GM19438 (cell line): ENCODE measurements around the gene SLC12A7.
A peak's percentile ranks its signal among the peaks of the same experiment; 100 is the strongest.

ENCODE experiments used
- ATAC-seq: cut with Tn5 transposase; IDR thresholded peaks from one replicate; pipeline ENCODE4 v1.9.1; 2021; ENCODE audit warnings: low read depth; ENCODE audit not compliant: unreplicated experiment

The SLC12A7 gene

DNA sequence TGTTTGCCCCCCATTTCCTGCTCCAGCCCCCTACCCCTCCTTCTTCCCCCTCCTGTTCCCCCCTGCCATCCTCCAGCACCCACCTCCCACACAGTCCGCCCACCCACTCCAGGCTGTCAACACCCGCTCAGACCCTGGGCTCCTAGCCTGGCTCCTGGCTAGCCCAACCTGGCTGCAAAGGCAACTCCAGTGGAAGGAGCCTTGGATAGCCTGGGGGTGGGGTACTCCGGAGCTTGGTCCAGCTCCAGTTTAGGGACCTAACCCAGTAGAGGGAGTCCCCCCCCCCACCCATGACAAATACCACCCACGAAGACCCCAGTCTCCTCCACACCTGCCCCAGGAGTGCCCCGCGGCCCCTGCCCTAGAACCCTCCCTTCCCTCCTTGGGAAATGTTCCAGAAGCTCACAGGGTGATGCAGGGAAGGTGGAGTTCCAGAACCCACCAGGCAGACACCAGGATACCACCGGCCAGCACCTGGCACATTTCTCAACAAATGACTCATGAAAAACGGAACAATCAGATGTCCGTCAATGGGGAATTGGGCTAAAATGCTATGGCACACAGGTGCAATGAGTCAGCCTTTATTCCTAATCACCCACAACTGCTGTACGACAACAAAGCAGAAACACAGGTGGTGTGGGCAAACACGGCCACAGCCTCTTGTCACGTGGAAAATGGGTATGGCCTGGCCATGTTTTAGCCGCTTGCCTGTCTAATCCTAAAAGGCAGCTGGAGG, 901 bp upstream of the SLC12A7 start:
- ATAC-seq, result no peak

DNA sequence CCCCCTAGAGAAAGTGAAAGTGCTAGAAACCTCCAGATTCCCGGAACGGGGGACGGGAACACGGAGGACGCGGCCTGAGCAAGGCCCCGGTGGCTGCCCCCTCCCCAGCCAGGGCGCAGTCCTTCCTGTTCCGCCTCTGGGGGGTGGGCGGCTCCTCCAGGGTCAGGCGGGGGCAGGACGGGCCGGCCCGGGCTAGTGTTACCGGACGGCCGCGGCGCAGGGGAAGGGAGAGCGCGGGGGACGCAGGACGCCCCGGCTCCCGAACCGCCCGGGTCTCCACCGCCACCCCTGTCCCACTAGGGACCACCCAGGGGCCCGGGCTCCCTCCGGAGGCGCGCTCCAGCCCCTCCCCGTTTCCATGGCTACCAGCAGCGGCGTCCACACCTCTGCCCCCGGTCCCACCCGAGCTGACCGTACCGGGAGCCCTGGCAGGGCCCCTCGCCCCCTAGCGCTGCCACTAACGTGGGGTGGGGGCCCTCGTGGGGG, 579 bp downstream of the SLC12A7 start:
- ATAC-seq, result peak; percentile 33

DNA sequence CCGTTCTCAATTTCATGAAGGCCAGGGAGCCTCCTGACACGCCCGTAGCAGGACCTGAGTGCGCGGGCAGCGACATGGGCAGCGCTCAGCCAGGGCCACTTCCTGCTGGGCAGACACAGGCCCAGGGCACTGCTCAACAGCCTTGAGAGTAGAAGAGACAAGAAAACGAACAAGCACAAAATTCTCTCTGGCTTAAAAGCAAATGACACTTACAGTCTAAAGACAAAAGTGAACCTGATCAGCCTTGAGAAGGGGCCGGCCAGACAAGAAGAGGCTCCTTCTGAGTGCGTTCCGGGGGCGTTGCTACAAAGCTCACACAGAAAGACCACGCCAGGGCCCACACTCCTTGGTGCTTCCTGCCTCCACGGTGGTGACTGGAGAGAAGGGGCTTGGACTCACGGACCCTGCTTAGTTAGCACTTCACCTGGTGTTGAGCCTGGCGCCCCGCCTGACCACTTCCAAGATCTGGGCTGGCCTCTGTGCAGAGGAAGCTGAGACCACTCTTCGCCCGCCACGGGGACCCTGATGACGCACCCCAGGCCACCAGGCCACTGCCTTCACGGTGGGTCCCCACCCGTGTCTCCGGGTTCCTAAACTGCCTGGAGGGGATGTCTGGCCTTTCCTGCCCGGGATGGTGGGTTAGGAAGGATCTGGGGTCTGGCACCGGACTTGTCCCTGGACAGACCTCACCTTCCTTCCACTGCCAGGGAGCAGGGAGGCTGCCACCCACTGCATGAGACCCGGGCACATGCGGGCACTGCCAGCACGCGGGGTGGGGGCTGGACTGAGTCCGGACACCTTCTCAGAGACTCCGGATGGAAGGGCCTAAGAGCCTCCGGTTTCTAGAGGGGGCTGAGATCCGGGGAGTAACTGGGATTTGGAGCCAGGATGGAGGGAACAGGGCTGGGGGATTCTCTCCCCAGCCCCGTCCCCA, 1.3 kb downstream of the SLC12A7 start:
- ATAC-seq, result peak; percentile 3

DNA sequence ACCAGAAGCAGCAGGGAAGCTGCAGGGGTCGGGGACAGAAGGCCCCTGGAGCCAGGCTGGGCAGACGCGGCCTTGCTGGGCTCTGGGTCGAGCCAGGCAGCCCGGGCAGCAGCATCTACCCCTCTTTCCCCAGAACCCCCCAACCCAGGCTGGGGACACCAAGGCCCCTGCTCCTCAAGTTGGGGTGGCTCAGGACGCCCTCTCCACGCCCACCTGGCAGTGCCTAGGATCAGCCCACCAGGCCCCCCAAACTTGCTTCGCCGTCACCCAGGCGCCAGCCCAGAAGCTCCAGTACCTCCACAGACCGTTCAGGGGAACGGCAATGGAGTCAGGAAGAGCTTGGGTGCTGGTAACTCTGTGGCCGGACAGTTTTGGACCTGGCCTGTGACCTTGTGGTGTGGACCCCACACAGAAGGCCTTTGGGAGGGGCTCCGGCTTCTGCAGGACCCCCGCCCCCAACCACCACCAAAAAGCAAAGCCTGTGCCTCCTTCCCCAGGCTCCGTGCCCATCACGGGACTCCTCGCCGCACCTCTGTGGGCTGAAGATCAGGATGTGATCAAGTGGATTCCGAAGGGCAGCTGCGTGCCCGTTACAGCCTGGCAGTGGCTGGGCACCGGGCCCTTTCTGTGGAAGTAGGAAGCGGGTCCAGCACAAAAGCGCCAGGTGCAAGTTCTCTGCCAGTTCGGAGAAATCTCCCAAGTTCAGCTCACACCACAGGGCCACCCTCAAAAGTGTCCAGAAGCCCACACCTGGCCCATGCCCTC, 2.1 kb downstream of the SLC12A7 start:
- no peak for ATAC-seq

DNA sequence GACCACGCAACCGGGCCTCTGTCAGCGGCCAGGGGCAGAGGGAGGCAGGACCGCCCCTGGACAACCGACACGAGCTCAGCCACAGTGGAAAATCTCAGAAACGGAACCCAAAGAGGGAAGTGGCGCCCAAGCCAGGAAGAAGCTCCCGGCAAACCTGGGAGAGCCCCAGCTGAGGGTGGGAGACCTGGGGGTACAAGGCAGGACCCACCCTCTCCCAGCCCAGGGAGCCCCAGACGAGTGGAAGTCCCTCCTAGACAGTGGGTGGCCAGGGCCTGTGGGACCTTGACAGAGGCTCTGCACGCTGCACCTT, 3.0 kb downstream of the SLC12A7 start:
- no peak for ATAC-seq

DNA sequence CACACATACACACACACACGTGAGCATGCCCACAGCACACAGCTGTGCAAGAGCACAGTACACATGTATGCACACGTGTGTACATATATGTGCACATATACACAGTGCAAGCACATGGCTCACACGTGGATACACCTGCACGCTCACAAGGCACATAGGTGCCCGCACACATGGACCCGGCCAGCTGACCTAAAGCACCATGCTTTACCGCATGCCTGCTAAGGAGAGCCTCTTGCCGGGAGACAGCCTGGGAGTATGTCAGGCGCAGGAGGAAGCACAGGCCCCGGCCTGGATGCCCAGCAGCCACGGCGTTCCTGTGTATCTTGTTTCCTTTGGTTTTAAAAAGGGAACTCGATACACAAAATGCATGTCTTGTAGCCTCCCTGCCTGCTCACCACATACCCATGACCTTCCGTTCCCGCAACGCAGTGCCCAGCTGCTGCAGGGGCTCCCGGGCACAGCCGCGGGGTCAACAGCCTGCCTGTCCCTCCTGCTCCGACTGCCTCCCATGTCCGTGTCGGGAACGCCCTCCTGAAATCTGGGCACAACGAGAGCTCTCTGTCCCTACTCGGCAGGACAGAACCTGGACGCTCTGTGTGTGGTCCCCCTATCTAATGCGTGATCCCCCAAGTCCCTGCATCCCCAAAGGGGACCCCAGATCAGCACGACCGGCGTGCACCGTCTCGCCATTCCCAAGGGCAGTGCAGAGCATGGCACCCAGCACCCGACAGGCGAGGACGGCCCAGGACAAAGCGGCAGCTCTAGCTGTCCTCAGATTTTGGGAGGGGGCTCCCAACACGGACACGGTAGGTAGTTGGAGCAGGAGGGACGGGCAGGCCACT, 3.6 kb downstream of the SLC12A7 start:
- ATAC-seq, result no peak

DNA sequence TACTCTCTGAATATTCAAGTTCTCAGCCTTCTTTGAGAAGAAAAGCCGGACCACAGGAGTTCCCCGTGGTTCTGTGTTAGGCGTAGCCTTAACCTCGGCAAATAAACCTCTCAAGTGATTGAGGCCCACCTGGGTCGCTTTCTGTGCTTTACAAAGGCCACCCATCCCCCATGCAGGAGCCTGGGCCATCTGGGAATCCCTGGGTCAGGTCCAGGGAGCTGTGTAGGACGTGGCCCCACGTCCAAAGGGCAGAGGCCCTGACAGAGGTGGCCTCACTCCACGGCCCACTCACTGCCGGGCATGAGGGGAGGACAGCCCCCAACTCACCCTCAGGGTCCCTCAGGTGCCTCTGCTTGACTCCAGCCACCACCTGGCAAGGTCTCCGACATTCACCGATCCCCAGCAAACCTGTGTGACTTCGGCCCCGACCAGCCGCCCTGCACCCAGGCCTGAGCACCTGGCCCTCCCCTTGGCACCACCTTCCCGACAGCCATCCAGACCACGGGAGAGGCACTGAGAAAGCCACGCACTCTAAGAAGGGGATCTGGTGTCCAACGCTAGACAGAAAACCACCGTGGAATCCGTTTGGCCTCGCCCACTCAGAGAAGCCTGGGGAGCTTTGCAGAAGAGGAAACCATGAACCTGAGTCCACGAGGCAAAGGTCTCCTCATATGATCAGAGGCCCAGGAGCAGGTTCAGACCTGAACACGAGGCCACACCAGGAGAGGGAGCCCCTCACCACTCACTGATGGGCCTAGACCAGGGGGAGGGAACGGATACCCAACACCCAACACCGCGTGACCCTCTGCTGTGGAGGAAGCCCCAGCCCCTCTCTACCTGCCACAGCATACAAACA, 4.5 kb downstream of the SLC12A7 start:
- no peak for ATAC-seq

DNA sequence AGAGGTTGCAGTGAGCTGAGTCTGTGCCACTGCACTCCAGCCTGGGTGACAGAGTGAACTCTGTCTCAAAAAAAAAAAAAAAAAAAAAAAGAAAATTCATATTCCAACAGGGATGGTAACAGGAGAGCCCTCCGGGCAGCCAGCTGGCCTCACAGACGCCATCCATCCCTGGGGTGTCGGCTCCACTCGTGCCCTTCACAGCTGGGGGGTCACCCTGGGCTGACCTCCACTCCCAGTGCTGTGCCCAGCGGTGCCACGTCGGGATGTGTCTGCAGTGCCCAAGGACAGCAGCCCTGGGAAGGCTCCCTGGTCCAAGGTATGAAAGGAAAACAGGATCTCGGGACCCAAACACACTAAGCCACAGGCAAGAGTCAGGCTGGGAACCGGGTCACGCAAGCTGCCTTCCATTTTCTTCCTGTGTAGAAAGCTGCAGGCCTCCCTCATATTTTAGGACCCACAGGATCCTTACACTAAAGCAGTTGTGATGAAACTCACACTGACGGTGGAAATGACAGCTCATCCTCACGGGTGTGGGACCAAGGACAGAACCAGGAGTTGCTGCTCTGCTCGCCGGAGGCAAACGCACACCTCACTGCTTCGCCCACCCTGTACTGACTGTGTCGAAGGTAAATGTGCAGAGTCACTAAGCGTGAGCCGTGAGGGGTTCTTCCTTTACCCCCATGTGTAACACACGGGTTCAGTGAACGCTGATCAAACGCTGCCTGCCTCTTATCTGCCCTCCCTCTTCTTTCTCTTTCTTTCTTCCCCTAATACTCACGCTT, 5.3 kb downstream of the SLC12A7 start:
- no peak for ATAC-seq

DNA sequence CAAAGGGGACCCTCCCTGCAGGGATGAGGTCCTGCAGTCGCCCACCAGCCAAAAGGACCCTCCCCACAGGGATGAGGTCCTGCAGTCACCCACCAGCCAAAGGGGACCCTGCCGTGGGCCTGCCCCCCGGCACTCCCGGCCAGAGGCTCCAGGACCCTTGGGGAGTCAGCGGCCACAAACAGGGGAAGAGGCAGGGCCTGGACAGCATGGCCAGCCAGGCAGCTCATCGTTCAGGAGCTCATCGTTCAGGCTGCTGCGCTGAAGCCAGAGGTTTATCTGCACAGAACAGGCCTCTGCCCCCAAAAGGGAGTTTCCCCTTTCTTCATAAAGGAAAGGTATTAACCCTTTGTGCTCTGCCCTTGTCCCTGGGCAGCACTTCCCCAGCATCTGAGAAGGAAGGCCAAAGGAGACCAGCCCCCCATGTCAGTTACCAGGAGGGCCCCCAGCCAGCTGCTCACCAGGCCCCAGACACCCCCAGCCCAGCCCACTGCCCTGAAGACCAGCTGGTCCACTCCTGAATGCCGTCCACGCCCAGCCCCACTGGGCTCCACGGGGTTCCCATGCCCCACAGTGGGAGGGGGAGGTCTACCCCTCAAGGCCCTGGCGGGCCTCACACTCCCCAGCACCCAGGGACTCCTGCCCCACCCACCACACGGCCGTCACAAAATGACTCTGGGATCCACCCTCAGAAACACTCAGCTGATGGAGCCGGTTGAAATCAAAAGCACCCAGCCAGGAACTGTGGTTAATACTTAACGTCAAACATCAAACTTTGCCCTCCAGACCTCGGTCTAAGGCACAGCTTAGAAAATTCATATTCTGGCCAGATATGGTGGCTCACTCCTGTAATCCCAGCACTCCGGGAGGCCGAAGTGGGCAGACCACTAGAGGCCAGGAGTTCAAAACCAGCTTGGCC, 6.3 kb downstream of the SLC12A7 start:
- peak; percentile 58 for ATAC-seq

DNA sequence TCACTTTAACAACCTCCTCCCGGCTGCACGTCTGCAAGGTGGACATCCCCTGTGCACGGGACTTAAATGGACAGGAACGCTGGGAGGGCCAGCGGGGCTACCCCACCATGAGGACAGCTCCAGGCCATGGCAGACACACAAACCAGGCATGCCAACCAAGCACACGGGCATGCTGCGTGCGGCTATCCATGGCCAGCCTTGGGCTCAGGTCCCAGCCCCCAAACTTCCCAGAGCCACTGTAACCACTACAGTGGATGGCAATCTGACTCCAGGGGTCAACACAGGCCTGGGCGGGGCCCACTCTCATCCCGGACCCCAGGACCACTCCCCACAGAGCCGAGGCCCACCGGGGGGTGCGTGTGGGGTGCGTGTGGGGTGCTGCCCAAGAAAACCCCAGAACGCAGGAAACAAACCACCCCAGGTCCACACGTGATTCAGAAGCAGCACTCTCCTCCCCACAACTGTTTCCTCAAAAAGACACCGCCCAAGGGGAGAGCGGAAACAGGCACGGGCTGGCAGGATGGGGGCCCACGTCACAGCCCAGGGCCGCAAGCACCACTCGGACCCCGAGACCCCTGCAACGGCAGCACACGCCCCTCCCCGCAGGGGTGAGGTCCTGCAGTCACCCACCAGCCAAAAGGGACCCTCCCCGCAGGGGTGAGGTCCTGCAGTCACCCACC, 7.4 kb downstream of the SLC12A7 start:
- ATAC-seq, result no peak

DNA sequence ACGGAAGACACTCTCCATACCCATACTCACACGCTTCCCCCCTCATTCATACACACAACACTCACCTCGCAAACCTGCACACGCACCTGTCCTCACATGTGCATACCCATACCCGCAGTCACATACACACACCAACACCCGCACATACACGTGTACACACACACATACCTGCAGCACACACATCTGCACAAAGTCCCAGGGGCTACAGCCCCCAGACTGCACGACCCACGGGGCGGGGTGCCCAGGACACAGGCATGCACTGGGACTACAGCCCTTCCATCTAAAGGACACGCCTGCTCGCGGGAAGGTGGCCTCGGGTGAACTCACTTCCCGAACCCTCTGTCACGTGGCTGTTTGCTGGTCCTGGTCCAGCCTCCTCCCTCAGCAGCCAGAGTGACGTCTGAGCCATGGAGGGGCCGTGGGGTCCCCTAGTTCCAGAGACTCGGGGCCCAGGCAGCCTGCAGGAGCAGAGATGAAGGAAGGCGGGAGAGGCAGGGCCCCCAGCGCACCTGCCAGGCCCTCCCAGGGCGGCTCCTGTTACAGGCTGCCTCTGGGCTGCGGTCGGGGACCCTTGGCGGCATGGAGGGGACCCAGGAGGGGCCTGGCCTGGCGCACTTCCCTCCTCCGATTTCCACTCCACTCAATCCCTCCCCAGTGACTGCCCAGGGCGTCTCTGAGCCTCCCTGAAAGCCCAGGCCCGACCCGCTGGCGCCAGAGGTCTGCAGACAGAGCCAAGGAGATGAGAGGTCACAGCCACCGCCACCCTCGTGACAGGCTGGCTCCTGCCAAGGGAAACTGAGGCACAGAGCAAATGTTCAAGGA, 8.1 kb downstream of the SLC12A7 start:
- ATAC-seq, result no peak

DNA sequence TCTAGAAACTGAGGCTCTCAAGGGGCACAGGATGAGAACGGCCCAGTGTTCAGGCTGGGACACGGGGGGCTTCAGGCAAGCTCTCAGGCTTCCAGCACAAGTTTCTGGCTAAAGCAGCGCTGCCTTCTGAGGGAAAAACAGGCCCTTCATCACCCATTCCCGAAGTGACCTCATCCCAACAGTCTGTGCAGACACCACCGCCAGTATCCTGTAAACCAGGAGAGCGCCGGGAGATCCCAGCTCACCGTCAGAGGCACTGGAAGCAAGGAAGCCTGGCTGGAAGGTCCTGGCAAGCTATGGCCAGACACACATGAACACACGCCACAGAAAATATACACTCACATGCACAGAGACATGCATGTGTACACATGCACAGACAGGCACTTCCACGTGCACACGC, 8.8 kb downstream of the SLC12A7 start:
- ATAC-seq, result no peak

DNA sequence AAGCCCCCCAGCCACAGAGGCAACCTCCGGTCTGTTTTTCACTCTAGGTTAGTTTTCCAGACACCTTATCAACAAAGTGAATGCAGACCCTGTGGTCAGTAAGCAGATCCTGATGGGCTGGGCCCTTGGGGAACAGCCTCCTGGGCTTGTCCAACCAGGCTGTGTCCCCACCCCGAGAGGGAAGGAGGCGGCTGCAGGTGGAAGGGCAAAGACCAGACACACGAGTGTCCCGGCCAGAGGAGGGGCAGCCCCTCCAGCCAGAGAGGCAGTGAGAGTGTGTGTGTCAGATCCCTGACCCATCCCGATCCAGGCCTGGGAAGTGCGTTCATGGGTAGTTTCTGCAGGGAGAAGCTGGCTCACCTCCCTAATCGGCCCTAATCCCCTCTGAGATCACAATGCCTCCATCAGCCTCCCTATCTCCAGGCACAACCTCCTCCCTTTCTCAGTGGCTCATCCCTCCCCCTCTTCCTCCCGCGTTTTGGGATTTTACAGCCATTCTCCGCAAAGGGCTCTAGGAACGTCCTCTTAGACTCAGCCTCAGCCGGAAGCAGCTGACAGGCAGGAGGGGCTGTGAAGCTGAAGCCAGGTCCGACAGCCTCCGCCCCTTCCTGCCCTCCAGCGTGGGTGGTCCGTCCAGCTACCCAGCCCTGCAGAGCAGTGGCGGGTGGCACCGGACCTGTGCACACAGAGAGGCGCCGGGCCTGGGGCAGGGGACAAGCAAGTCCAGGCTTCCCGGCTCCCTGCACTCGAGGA, 9.7 kb downstream of the SLC12A7 start:
- ATAC-seq, result no peak

DNA sequence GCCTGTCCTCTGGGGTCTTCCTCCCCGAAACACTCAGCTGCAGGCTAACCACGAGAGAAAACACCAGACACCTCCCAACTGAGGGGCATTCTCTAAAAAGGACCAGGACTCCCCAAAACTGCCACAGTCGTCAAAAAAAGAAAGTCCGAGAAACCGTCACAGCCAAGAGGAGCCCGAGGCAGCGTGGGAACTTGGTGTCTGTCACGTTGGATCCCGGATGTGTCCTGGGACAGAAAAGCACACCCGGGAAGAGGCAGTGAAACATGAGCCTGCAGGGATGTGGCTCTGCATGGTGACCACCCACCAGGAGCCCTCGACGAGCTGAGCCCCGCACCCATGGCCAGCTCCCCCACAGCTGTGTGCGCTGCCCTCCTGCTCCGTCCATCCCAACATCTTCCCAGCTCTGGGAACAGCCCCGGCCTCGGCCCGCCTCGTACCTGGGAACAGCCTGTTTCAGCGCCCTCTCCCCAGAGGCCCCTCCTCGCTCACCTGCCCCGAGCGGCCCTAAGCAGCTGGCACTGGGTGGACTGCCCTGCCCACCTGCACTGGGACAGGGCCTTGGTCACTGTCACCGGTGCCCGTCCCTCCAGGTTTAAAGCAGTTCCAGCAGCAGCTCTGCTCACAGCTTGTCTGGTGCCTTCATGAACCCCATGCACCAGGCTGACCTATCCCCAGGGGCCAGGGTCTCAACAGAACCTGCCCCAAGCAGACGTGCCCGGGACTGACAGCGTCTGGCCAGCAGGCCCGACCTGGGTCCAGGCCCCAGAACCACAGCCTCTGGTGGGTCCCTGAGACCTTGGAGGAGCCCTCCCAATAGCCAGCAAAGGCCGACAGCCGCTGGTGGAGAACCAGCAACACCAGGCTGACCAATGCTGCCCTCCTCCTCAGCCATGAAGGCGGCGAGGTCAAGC, 10.9 kb downstream of the SLC12A7 start:
- ATAC-seq, result no peak
